A549 (cell line): ENCODE data around the gene DDAH2. TPM values are rescaled to one million over a fixed set of nuclear protein-coding genes. Genes with fewer than 3 reads are reported as not detected.

Experiments used
- ATAC-seq, 2 experiments: fragments of 200-7000 bp in 1 of 2; fragments of >200 bp in 1 of 2; cut with Nextera tagmentation in 1 of 2; cut with Tn5 transposase in 1 of 2; 3 replicates each; pipeline versions ENCODE4 v1.8.0 to v1.9.1; 2018 to 2020; ENCODE audit warnings: mild to moderate bottlenecking in 1 of 2, moderate library complexity in 1 of 2
- CTCF ChIA-PET: fragments of 300-600 bp; sonication (Branson Sonifier 250); formaldehyde crosslinking; extraction: SDS; loops from one replicate; lab custom pipeline; 2021; ENCODE audit warnings: antibody characterized with exemption, inconsistent platforms; lab: Yijun Ruan, JAX
- POLR2A ChIA-PET: fragments of 350-600 bp; formaldehyde crosslinking; extraction: SDS; loops from one replicate; lab custom pipeline; 2021; ENCODE audit warnings: antibody characterized with exemption, inconsistent platforms; lab: Yijun Ruan, JAX
- DNase-seq, 2 experiments: peaks; one replicate each; pipeline versions ENCODE4 v3.0.0 to v3.0.0-alpha.2; 2011 to 2016; ENCODE audit warnings: low read depth in 1 of 2, low spot score in 1 of 2
- FAIRE-seq: peaks from 2 replicates; lab custom pipeline; 2011; peaks lifted over from hg19 to GRCh38; lab: Jason Lieb, UNC
- H3K27ac ChIP-seq, 2 experiments: fragments of >200 bp; sonication (Bioruptor Twin); formaldehyde crosslinking; 3 replicates each; pipeline ENCODE4 v1.5.1; 2016 to 2017
- H3K4me1 ChIP-seq: fragments of >200 bp; sonication (Bioruptor Twin); formaldehyde crosslinking; 3 replicates; pipeline ENCODE4 v1.6.1; 2016
- H3K4me2 ChIP-seq: fragments of >200 bp; sonication (Bioruptor Twin); formaldehyde crosslinking; 3 replicates; pipeline ENCODE4 v1.6.1; 2016
- H3K4me3 ChIP-seq: fragments of >200 bp; sonication (Bioruptor Twin); formaldehyde crosslinking; 3 replicates; pipeline ENCODE4 v1.5.1; 2016
- H3K9me3 ChIP-seq: fragments of >200 bp; sonication (Bioruptor Twin); formaldehyde crosslinking; 3 replicates; pipeline ENCODE4 v1.6.1; 2016
- CBX2 ChIP-seq: fragments of 200-600 bp; sonication (generic); IDR thresholded peaks from 2 replicates; pipeline ENCODE4 v1.6.1; 2016; ENCODE audit warnings: low read depth, mild to moderate bottlenecking, borderline replicate concordance
- CBX8 ChIP-seq: fragments of 200-600 bp; sonication (generic); IDR thresholded peaks from 2 replicates; pipeline ENCODE4 v1.6.1; 2016
- CHD4 ChIP-seq: fragments of 200-600 bp; sonication (generic); IDR thresholded peaks from 2 replicates; pipeline ENCODE4 v1.6.1; 2016; ENCODE audit warnings: antibody characterized with exemption, mild to moderate bottlenecking, borderline replicate concordance
- ELK1 ChIP-seq: fragments of 150-350 bp; IDR thresholded peaks from 2 replicates; pipeline ENCODE4 v1.6.1; 2014; ENCODE audit warnings: low read depth, mild to moderate bottlenecking, low read length
- FOSL2 ChIP-seq, 2 experiments: fragments of 450-650 bp in 1 of 2; fragments of >200 bp in 1 of 2; sonication (Bioruptor Twin) in 1 of 2; formaldehyde crosslinking; IDR thresholded peaks; 2 replicates each; pipeline versions ENCODE4 v1.5.0 to v1.6.1; 2016 to 2020; ENCODE audit warnings: mild to moderate bottlenecking in 1 of 2, moderate library complexity in 1 of 2
- FOXS1 ChIP-seq: fragments of 250-450 bp; sonication (Bioruptor Pico); IDR thresholded peaks from 2 replicates; pipeline ENCODE4 v1.5.0; 2020; ENCODE audit warnings: mild to moderate bottlenecking, moderate library complexity
- HDAC2 ChIP-seq: fragments of 200-600 bp; sonication (generic); IDR thresholded peaks from 2 replicates; pipeline ENCODE4 v1.6.1; 2016
- HMGXB4 ChIP-seq: fragments of 250-450 bp; sonication (Bioruptor Pico); IDR thresholded peaks from 2 replicates; pipeline ENCODE4 v1.5.0; 2021; ENCODE audit warnings: mild to moderate bottlenecking, moderate library complexity, borderline replicate concordance
- HOXA7 ChIP-seq: fragments of 250-450 bp; sonication (Bioruptor Pico); IDR thresholded peaks from 2 replicates; pipeline ENCODE4 v1.5.0; 2020; ENCODE audit warnings: mild to moderate bottlenecking, moderate library complexity
- HOXB13 ChIP-seq: fragments of 250-450 bp; sonication (Bioruptor Pico); IDR thresholded peaks from 2 replicates; pipeline ENCODE4 v1.5.0; 2020; ENCODE audit warnings: low read depth, mild to moderate bottlenecking, moderate library complexity
- KDM5A ChIP-seq: fragments of 200-600 bp; sonication (generic); IDR thresholded peaks from 2 replicates; pipeline ENCODE4 v1.6.1; 2016; ENCODE audit warnings: antibody characterized with exemption, mild to moderate bottlenecking
- MAFK ChIP-seq: fragments of 450-650 bp; IDR thresholded peaks from 2 replicates; pipeline ENCODE4 v1.6.1; 2014; ENCODE audit not compliant: partially characterized antibody
- MAX ChIP-seq: IDR thresholded peaks from 2 replicates; pipeline ENCODE4 v1.6.1; 2012
- MAZ ChIP-seq: fragments of 150-350 bp; IDR thresholded peaks from 2 replicates; pipeline ENCODE4 v1.6.1; 2014; ENCODE audit warnings: antibody characterized with exemption, low read depth, low read length, borderline replicate concordance
- MYC ChIP-seq: IDR thresholded peaks from 2 replicates; pipeline ENCODE4 v1.6.1; 2012; ENCODE audit warnings: mild to moderate bottlenecking, inconsistent platforms, low read length, improper control_type of control experiment, borderline replicate concordance
- NPAS2 ChIP-seq: fragments of 250-450 bp; sonication (Bioruptor Pico); IDR thresholded peaks from 2 replicates; pipeline ENCODE4 v1.8.0; 2022; ENCODE audit warnings: mild to moderate bottlenecking, moderate library complexity, borderline replicate concordance
- PBX3 ChIP-seq: IDR thresholded peaks from 2 replicates; pipeline ENCODE4 v1.6.1; 2012
- PHF8 ChIP-seq: fragments of 200-600 bp; sonication (generic); IDR thresholded peaks from 2 replicates; pipeline ENCODE4 v1.6.1; 2016; ENCODE audit warnings: low read depth, mild to moderate bottlenecking, antibody characterized with exemption, moderate library complexity, borderline replicate concordance
- POLR2A ChIP-seq: IDR thresholded peaks from 2 replicates; pipeline ENCODE4 v1.6.1; 2012; ENCODE audit warnings: mild to moderate bottlenecking, low read length
- REST ChIP-seq: fragments of 200-600 bp; sonication (generic); IDR thresholded peaks from 2 replicates; pipeline ENCODE4 v1.6.1; 2016; ENCODE audit warnings: antibody characterized with exemption, mild to moderate bottlenecking, moderate library complexity
- RNF2 ChIP-seq: fragments of 200-600 bp; sonication (generic); IDR thresholded peaks from 2 replicates; pipeline ENCODE4 v1.6.1; 2016; ENCODE audit warnings: low read depth, mild to moderate bottlenecking, antibody characterized with exemption, moderate library complexity, borderline replicate concordance
- SMC3 ChIP-seq: fragments of >200 bp; sonication (Bioruptor Twin); formaldehyde crosslinking; IDR thresholded peaks from 3 replicates; pipeline ENCODE4 v1.6.1; 2018; ENCODE audit warnings: inconsistent platforms
- ZC3H11A ChIP-seq: fragments of 450-650 bp; IDR thresholded peaks from 2 replicates; pipeline ENCODE4 v1.6.1; 2014; ENCODE audit warnings: antibody characterized with exemption, mild to moderate bottlenecking
- ZSCAN20 ChIP-seq: fragments of 250-450 bp; sonication (Bioruptor Pico); IDR thresholded peaks from 2 replicates; pipeline ENCODE4 v1.8.0; 2022; ENCODE audit warnings: mild to moderate bottlenecking, moderate library complexity
- WGBS: methylation state at CpG from one replicate; pipeline ENCODE4 v1.1.6; 2017; ENCODE audit errors: missing lambda C conversion rate; 5-methylcytosine and 5-hydroxymethylcytosine counted together
- polyA plus RNA-seq, 4 experiments: library from polyadenylated mRNA; depleted of rRNA in 3 of 4; stranded (reverse); fragments of >200 nt; fragmentation: RNase III in 1 of 4; extraction: RNeasy Plus Mini Kit Qiagen cat#74134 plus additional on column Dnase treatment in 1 of 4; gene quantifications; 2 replicates in 3 of 4; 3 replicates in 1 of 4; pipeline ENCODE4 v1.2.3, GENCODE V29; 2011 to 2017

Gene DDAH2
- polyA plus RNA-seq, 2 of the 4 experiments (the other 2 are of a cell fraction): 19.3 to 54.5 TPM

- TF ChIP-seq PBX3 (no peak), ZSCAN20 (CRISPR knock-in tag) (no peak), PHF8 (no peak), ELK1 (no peak), KDM5A (no peak), SMC3 (no peak)
Measured at GRCh38 chr6:31693535-31693934, 35.6 kb downstream of the DDAH2 start (continued).

- no peaks in the 10 kb centered on the region for H3K9me3 ChIP-seq
- ChIA-PET POLR2A (no interaction called here), CTCF (interaction anchor here (0.6 to 2.9 kb wide), 5 partner anchors 11 to 119 kb away, joined by 3 to 11 read pairs (median 4); partner anchors contain the start of genes ABHD16A, DDAH2 and LY6G5C)
- DNase-seq (no peak), ATAC-seq (no peak), FAIRE-seq (no peak)
- H3K4me2 ChIP-seq: no peak overlapping the region
- no peaks in the 10 kb centered on the region; the same call in 2 of the 3 replicates for H3K4me1 ChIP-seq
- TF ChIP-seq NPAS2 (CRISPR knock-in tag): no peak
- TF ChIP-seq FOXS1 (CRISPR knock-in tag): no peak
- no peak for TF ChIP-seq MAZ
- no peak overlapping the region for H3K27ac ChIP-seq
- H3K4me3 ChIP-seq: no peak overlapping the region
- 92% methylated on average over 8 of the region's 9 CpGs for WGBS
Measured at GRCh38 chr6:31692886-31693285, 36.2 kb downstream of the DDAH2 start.

- no peak for FAIRE-seq
- 82% methylated on average over 4 of the region's 4 CpGs for WGBS
- ChIA-PET CTCF (interaction anchor here (1.2 to 2.9 kb wide), 3 partner anchors 12 to 36 kb away, joined by 3 to 11 read pairs (median 4); partner anchors contain the start of genes DDAH2 and LY6G5C), POLR2A (no interaction called here)
- DNase-seq: no peak
- no peaks in the 10 kb centered on the region; the same call in 2 of the 3 replicates for H3K4me1 ChIP-seq
- H3K4me2 ChIP-seq: no peak overlapping the region
- H3K4me3 ChIP-seq: no peak overlapping the region
- H3K9me3 ChIP-seq: no peaks in the 10 kb centered on the region
- no peak overlapping the region for H3K27ac ChIP-seq
- no peak for ATAC-seq
- TF ChIP-seq MAFK (no peak), ZC3H11A (no peak), CBX2 (no peak), PBX3 (no peak), ZSCAN20 (CRISPR knock-in tag) (no peak), CBX8 (no peak), ELK1 (no peak), REST (no peak), MYC (no peak), POLR2A (no peak), RNF2 (no peak), MAX (no peak), CHD4 (no peak), HOXA7 (CRISPR knock-in tag) (no peak), FOXS1 (CRISPR knock-in tag) (no peak), HOXB13 (CRISPR knock-in tag) (no peak), FOSL2 (IDR thresholded peaks at IDR 0.05) (no peak), FOSL2 (CRISPR knock-in tag; IDR thresholded peaks at IDR 0.05) (no peak), HMGXB4 (CRISPR knock-in tag) (no peak), HDAC2 (no peak)
Measured at GRCh38 chr6:31692353-31692752, 36.7 kb downstream of the DDAH2 start.
